GM19043 (cell line): ENCODE results near the gene MEGF8.

Experiments used
- ATAC-seq: cut with Tn5 transposase; IDR thresholded peaks from one replicate; pipeline ENCODE4 v1.9.1; 2021; ENCODE audit warnings: low read depth; ENCODE audit not compliant: unreplicated experiment

The MEGF8 gene

DNA sequence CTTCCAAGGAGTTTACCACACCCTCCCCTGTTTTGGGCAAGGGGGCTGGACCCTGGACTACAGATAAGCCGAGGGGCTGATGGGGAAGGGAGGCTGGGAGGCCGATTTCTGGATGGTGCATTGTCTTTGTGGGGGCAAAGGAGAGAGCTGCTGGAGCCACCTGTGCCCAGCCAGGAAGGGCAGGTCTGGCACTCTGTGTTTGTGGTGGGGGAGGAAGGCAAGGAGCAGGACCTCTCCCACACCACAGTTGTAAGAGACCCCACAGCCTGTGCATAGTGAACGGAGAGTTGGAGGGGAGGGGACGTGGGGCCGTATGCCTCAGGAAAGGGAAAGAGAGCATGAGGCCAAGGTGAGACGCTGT, 39.5 kb upstream of the MEGF8 start:
- no peak for ATAC-seq

DNA sequence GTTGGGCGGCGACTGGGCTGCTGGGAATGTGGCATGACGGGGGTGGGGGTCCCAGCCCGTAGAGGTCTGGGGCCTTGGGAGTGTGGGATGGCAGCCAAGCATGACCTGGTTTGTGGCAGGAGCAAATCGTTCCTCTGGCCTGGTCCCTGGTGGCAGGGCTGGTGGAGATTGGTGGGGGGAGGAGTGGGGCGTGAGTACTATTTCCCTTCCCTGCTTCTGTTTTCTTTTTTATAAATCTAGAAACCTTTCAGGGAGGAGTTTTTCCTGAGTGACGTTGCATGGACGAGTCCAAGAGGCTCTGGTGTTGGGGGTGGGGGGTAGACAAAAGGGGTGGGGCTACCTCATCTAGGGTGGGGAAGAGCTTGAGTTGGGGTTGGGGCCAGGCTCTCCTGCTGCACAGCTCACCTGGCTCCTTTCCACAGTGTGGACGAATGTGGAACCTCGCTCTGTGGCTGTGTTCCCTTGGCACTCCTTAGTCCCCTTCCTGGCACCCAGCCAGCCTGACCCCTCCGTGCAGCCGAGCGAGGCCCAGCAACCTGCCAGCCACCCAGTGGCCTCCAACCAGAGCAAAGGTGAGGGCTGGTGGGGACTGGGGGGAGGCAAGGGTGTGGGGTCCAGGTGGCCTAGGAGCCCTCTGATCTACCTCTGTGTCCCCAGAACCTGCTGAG, 39.0 kb upstream of the MEGF8 start:
- no peak for ATAC-seq

DNA sequence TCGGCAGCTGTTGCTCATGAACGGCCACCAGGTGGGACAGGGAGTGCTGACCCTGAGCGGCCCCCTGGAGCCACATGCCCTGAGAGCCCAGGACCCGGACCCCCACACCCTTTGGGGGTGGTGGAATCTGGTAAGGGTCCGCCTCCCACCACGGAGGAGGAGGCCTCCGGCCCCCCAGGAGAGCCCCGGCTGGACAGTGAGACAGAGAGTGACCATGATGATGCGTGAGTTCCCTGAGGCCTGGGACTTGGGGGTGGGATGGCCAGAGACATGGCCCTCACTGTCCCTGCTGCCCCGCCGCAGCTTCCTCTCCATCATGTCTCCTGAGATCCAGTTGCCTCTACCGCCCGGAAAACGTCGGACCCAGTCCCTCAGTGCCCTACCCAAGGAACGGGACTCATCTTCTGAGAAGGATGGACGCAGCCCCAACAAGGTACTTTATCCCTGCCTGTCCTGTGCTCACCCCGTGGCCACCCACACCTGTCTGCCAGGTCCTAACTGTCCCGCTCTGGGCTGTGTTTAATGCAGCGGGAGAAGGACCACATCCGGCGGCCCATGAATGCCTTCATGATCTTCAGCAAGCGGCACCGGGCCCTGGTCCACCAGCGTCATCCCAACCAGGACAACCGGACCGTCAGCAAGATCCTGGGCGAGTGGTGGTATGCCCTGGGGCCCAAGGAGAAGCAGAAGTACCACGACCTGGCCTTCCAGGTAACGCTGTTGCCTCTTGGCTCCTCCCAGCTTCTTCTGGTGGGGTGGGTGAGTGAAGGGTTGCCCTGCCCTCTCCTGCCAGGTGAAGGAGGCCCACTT, 38.2 kb upstream of the MEGF8 start:
- ATAC-seq: no peak

DNA sequence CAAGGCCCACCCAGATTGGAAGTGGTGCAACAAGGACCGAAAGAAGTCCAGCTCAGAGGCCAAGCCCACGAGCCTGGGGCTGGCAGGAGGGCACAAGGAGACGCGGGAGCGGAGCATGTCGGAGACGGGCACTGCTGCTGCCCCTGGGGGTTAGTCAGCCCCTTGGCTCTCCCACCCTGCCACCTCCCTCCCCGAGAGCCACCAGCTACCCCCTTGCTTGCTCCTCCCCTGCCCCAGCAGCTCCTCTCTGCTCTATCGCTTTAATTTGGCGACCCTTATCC, 37.7 kb upstream of the MEGF8 start:
- no peak for ATAC-seq

DNA sequence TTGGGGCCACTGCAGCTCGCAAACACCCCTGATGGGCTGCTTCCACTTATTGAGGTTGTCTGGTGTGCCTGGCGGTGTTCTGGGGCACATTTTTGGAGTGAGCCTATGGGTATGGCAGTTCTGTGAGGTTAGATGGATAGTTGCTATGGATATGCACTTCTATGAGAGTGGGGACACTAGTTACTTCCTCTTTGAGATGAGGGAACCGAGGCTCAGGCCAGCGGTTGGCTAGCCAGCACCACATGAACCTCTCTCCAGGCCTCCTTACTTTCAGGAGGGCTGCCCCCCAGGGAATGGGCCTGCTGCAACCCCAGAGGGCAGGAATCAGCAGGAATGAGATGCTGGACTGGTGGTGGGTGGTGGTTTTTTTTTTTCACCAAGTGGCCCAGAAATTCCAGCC, 37.0 kb upstream of the MEGF8 start:
- no peak for ATAC-seq

DNA sequence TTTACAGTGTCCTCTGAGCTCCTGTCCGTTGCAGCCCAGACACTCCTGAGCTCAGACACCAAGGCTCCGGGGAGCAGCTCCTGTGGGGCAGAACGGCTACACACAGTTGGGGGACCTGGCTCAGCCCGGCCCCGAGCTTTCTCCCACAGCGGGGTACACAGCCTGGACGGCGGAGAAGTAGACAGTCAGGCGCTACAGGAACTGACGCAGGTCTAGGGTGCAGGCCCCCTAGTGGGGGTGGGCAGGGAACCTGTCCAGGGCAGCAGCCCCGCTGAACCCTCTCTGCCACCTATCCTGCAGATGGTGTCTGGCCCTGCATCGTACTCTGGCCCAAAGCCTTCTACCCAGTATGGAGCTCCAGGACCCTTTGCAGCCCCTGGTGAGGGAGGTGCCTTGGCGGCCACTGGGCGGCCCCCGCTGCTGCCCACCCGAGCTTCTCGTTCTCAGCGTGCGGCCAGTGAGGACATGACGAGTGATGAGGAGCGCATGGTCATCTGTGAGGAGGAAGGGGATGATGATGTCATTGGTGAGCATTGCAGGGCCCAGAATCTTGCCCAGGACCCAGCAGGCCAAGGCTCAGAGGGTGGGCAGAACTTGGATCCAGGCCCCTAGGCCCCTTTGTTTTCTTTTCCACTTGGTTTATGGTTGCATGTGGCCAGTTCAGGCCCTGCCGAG, 36.4 kb upstream of the MEGF8 start:
- ATAC-seq: no peak

DNA sequence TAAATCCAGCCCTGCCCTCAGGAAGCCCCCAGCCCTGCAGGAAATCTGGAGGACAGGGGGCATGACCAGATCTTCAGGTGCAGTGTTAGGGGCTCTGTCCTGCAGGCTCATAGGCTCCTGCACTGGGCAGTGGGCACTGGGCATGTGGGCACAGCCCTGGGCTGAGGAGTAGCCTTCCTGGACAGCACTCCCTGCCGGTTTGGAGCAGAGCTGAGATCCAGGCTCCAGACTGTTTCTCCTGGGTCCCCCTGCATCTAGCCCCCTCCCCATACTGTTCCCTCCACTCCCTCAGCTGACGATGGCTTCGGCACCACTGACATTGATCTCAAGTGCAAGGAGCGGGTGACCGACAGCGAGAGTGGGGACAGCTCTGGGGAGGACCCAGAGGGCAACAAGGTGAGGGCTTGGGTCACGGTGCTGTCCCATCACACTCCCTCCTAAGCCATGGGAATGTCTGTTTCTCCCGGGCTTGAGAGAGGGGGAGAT, 35.8 kb upstream of the MEGF8 start:
- ATAC-seq: no peak

DNA sequence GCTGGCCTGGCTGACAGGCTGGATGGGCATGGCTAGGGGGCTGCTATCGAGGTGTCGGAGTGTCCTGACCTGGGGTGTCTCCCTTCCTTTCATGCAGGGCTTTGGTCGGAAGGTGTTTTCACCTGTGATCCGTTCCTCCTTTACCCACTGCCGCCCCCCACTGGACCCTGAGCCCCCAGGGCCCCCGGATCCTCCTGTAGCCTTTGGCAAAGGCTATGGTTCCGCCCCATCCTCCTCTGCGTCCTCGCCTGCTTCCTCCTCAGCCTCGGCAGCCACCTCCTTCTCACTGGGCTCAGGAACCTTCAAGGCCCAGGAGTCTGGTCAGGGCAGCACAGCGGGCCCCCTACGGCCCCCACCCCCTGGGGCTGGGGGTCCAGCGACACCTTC, 35.3 kb upstream of the MEGF8 start:
- ATAC-seq: no peak

DNA sequence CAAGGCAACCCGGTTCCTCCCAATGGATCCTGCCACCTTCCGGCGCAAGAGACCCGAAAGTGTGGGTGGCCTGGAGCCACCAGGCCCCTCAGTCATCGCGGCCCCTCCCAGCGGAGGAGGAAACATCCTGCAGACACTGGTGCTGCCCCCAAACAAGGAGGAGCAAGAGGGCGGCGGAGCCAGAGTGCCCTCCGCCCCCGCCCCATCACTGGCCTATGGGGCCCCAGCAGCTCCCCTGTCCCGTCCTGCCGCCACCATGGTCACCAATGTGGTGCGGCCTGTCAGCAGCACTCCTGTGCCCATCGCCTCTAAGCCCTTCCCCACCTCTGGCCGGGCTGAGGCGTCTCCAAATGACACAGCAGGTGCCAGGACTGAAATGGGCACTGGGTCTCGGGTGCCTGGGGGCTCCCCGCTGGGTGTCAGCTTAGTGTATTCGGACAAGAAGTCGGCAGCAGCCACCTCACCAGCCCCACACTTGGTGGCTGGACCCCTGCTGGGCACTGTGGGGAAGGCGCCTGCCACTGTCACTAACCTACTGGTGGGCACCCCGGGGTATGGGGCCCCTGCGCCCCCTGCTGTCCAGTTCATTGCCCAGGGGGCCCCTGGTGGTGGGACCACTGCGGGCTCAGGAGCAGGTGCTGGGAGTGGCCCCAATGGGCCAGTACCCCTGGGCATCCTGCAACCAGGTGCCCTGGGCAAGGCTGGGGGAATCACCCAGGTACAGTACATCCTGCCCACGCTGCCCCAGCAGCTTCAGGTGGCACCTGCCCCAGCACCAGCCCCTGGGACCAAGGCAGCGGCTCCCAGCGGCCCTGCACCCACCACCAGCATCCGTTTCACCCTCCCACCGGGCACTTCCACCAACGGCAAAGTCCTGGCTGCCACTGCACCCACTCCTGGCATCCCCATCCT, 34.7 kb upstream of the MEGF8 start:
- no peak for ATAC-seq

DNA sequence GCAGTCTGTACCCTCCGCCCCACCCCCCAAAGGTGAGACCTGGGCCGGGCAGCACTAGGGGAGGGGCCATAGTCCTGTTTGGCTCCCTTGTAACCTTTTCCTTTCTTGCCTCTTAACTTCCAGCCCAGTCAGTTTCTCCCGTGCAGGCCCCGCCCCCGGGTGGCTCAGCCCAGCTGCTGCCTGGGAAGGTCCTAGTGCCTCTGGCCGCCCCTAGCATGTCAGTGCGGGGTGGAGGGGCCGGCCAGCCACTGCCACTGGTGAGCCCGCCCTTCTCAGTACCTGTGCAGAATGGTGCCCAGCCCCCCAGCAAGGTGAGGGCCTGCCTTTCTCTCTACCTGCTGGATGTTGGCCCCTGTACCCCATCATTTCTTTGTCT, 34.0 kb upstream of the MEGF8 start:
- no peak for ATAC-seq

DNA sequence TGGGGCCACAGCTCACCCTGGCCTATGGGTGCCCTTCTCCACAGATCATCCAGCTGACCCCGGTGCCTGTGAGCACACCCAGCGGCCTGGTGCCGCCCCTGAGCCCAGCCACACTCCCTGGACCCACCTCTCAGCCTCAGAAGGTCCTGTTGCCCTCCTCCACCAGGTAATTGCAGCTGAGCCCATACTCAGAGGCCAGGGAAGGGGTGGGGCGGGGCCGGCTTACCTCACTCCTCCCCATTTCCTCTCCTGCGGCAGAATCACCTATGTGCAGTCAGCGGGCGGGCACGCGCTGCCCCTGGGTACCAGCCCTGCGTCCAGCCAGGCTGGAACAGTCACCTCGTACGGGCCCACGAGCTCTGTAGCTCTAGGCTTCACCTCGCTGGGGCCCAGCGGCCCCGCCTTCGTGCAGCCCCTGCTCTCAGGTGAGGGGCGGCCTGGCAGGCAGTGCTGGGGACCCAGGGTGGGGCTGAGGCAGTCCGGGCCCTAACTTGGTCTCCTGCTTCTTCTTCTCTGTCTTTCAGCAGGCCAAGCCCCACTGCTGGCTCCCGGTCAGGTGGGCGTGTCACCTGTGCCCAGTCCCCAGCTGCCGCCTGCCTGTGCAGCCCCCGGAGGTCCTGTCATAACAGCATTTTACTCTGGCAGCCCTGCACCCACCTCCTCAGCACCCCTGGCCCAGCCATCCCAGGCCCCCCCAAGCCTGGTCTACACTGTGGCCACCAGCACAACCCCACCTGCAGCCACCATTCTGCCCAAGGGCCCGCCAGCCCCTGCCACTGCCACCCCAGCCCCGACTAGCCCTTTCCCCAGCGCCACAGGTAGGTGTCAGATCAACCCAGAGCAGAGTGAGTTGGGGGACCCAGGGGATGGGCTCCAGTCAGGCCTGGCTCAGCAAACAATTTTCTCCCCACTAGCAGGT, 33.1 kb upstream of the MEGF8 start:
- ATAC-seq: no peak

DNA sequence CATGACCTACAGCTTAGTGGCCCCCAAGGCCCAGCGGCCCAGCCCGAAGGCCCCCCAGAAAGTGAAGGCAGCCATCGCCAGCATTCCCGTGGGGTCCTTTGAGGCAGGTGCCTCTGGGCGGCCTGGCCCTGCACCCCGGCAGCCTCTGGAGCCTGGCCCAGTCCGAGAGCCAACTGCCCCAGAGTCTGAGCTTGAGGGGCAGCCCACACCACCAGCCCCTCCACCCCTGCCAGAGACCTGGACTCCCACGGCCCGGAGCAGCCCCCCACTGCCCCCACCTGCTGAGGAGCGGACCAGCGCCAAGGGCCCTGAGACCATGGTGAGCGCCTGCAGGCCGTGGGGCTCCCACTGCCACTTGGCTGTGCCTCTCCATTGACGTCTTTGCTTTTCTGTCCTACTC, 32.5 kb upstream of the MEGF8 start:
- ATAC-seq: no peak

DNA sequence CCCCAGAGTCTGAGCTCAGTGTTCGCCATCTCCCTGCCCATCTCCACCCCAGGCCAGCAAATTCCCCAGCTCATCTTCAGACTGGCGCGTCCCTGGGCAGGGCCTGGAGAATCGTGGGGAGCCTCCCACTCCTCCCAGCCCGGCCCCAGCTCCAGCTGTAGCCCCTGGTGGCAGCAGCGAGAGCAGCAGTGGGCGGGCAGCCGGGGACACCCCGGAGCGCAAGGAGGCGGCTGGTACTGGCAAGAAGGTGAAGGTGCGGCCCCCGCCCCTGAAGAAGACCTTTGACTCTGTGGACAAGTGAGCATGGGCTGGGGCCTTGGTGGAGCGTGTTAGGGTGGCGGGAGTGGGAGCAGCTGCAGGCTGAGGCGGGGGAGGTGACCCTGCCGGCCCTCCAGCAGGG, 31.9 kb upstream of the MEGF8 start:
- ATAC-seq: no peak

DNA sequence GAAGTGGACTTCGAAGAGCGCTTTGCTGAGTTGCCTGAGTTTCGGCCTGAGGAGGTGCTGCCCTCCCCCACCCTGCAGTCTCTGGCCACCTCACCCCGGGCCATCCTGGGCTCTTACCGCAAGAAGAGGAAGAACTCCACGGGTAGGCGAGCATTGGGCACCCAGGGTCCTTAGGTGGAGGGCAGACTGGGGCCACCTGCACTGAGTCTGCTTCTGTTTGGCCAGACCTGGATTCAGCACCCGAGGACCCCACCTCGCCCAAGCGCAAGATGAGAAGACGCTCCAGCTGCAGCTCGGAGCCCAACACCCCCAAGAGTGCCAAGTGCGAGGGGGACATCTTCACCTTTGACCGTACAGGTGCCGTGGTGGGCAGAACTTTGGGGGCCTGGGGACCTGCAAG, 31.5 kb upstream of the MEGF8 start:
- ATAC-seq: no peak

DNA sequence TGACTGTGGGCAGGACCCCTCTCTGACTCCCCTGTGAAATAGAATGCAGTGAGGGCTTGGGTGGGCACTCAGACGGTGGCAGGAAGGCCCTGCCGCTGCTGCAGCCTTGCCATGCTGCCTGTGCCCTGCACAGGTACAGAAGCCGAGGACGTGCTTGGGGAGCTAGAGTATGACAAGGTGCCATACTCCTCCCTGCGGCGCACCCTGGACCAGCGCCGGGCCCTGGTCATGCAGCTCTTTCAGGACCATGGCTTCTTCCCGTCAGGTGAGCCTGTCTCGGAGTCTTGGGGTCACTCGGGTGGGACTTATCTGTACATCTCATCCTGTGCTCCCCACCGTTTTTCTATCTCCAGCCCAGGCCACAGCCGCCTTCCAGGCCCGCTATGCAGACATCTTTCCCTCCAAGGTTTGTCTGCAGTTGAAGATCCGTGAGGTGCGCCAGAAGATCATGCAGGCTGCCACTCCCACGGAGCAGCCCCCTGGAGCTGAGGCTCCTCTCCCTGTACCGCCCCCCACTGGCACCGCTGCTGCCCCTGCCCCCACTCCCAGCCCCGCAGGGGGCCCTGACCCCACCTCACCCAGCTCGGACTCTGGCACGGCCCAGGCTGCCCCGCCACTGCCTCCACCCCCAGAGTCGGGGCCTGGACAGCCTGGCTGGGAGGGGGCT, 30.8 kb upstream of the MEGF8 start:
- no peak for ATAC-seq

DNA sequence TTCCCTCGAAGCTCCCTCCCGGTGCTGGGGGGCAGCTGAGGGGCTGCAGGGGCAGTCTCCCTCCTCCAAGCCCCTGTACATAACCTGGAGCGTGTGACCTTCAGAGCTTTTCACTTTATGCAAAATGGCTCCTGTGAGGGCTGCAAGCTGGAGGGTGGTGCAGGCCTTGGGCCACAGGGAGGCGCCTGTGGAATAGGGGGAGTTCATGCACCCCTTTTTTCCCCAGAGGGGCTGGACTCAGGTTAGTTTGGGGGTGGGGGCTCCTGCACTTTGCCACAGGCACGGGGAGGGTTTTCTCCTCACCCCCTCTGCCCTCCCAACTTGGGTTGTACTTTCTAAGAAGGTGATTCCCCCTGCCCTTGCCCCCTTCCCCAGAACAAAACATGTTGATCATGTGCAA, 30.1 kb upstream of the MEGF8 start:
- no peak for ATAC-seq

DNA sequence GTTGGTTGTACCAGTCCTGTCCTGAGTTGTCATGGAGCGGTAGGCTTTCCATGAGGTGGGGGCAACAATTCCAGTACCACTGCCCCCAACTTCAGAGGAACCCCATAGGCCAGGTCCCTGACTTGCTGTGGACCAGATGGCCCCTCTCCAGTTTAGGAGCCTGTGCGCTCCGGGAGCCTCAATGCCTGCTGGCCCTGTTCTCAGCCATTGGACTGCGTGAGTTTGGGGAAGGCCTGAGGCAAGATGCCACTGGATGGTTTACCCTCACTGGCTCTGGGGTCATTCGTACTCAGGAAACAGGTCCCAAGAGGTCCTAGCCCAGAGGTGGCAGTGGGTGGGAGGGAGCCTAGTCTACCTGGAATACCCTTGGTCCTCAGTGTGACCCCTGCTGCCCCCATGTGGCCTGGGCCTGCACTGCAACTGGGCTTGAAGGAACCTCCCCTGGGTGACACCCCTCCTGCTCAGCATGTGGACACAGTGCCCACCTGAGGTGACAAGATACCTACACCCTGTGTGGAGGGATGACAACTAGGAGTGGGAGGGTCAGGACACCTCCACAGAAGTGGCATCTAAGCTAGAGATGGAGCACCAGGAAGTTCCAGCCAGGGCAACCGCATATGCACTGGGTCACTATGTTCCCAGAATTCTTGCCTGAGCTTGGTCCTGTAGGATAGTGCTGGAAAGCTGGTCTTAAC, 29.5 kb upstream of the MEGF8 start:
- no peak for ATAC-seq

DNA sequence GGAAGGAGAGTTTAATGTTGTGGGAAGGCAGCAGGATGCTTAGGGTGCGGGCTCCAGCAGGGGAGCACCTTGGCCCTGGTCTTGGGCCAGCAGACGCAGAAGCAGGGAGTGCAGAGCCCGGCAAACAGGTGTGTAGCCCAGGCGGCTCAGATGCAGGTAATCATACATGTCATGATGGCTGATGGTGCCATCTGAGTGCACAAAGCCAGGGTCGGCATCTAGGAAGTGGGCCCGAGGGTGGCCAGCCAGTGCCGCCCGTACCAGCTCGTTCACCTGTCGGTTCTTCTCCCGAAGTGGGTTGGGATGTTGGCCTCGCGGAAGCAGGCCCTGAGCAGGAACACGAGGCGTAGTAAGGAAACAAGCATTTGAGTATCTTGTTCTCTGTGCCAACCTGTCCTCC, 28.4 kb upstream of the MEGF8 start:
- ATAC-seq: no peak

DNA sequence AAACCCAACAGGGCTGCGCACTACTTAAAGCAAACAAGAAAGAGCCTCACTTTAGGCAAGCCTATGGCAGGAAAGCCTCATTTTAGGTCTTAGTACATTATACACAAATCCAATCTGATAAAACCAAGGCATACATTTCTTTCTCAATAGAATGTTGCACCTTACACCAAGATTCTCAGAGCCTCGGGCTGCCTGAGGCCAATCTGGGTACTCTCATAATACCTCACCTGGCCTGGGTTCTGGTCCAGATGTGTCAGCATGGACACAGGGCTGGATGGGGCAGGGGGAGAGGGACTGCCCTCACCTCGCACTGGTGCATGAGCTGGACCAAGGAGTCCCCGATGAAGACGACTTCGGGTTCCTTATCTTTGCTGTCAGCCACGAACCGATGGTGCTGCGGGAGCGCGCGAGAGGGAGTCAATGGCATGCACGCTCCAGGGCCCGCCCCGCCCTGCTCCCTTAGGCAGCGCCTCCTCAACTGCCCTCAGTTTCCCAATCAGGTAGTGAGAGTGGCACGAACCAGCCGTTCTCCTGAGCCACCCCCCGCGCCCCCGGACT, 23.7 kb upstream of the MEGF8 start, which contains the start of gene PRR19:
Gene PRR19 (plus strand): TSS at position 487 of the 558 bp plus-strand sequence. CDS start 7,453 bp downstream, outside the sequence.
- ATAC-seq: no peak
